GM21737 (cell line): ENCODE data around the gene IPO8.
A peak's percentile ranks its signal among the peaks of the same experiment; 100 is the strongest.

ENCODE experiments used
- ATAC-seq: cut with Tn5 transposase; IDR thresholded peaks from one replicate; pipeline ENCODE4 v1.9.1; 2021; ENCODE audit warnings: mild to moderate bottlenecking, moderate library complexity; ENCODE audit not compliant: unreplicated experiment

The IPO8 gene

GRCh38 chr12:30695199-30696102 is at the start of gene IPO8:
Gene IPO8, minus strand, starts transcription at chr12:30695869. Its CDS starts 222 bp downstream, at chr12:30695647.
- ATAC-seq: peak; percentile 81

- ATAC-seq: no peak
Observed at GRCh38 chr12:30744321-30744720, 48.7 kb upstream of the IPO8 start.

- ATAC-seq: no peak
Observed at GRCh38 chr12:30740274-30740673, 44.6 kb upstream of the IPO8 start.

GRCh38 chr12:30739020-30739419 is 43.4 kb upstream of the IPO8 start:
- no peak for ATAC-seq

GRCh38 chr12:30732954-30733637 is 37.4 kb upstream of the IPO8 start:
- no peak for ATAC-seq

- ATAC-seq: no peak
Observed at GRCh38 chr12:30730011-30730410, 34.3 kb upstream of the IPO8 start.

- no peak for ATAC-seq
Observed at GRCh38 chr12:30729547-30729946, 33.9 kb upstream of the IPO8 start.

- ATAC-seq: no peak
Observed at GRCh38 chr12:30726647-30727046, 31.0 kb upstream of the IPO8 start.

GRCh38 chr12:30725739-30726138 is 30.1 kb upstream of the IPO8 start:
- ATAC-seq: no peak

- no peak for ATAC-seq
Observed at GRCh38 chr12:30719060-30719459, 23.4 kb upstream of the IPO8 start.

GRCh38 chr12:30707613-30708342 is 12.1 kb upstream of the IPO8 start:
- ATAC-seq: no peak

- no peak for ATAC-seq
Observed at GRCh38 chr12:30706476-30706875, 10.8 kb upstream of the IPO8 start.

- no peak for ATAC-seq
Observed at GRCh38 chr12:30701056-30701455, 5.4 kb upstream of the IPO8 start.

GRCh38 chr12:30700216-30700900 is 4.7 kb upstream of the IPO8 start:
- ATAC-seq: no peak

GRCh38 chr12:30698346-30698745 is 2.7 kb upstream of the IPO8 start:
- no peak for ATAC-seq

- no peak for ATAC-seq
Observed at GRCh38 chr12:30696943-30697342, 1.3 kb upstream of the IPO8 start.

- no peak for ATAC-seq
Observed at GRCh38 chr12:30696486-30696885, 817 bp upstream of the IPO8 start.

- ATAC-seq: peak; percentile 34
Observed at GRCh38 chr12:30696103-30696408, 387 bp upstream of the IPO8 start.

- ATAC-seq: no peak
Observed at GRCh38 chr12:30694412-30695198, 1.1 kb downstream of the IPO8 start.

GRCh38 chr12:30692470-30692869 is 3.2 kb downstream of the IPO8 start:
- no peak for ATAC-seq
